Measurements from ENCODE around the gene ABHD2.
"Not testable (repeated sequence)": the region's sequence is repeated elsewhere in the genome, so short reads cannot be mapped to it uniquely, and the experiment has no call there.

ABHD2 gene

GRCh38 chr15:89243046-89243690 is 154.9 kb downstream of the ABHD2 start:
- DNase-seq: no peak

- peak; percentile 98 for DNase-seq
These were observed 155.7 kb downstream of the ABHD2 start, which contains the start of gene FANCI for GRCh38 chr15:89243691-89244573. Gene FANCI (plus strand): TSS chr15:89243979. CDS start chr15:89247648, 3,669 bp downstream.

GRCh38 chr15:89244574-89244903 is 156.3 kb downstream of the ABHD2 start:
- DNase-seq: no peak

GRCh38 chr15:89247446-89247845 is 159.2 kb downstream of the ABHD2 start:
- no peak for DNase-seq

- no peak for DNase-seq
These were observed 160.3 kb downstream of the ABHD2 start for GRCh38 chr15:89248584-89248983.

- not testable (repeated sequence) for DNase-seq
These were observed 161.9 kb downstream of the ABHD2 start for GRCh38 chr15:89250142-89250541.

Measured in CD4-positive, alpha-beta T cell treated with Interleukin-6 for 4 hours (primary cell).